Activated T-helper 1 cell treated with anti-CD3 and anti-CD28 coated beads, Interleukin-12 subunit alpha, Interleukin-12 subunit beta, Interleukin-2, Interleukin-4 antibody, amounts not matched to agents 30 ng/mL and 10 ng/mL and 1 ng/mL, durations not matched to agents 14 hours and 24 hours and 36 hours (primary cell): ENCODE measurements around the gene CD6. TPM values are rescaled to one million over a fixed set of nuclear protein-coding genes. Genes with fewer than 3 reads are reported as not detected.
"Not testable (repeated sequence)": the region's sequence is repeated elsewhere in the genome, so short reads cannot be mapped to it uniquely, and the experiment has no call there.

Source experiments
- DNase-seq: peaks from one replicate; pipeline ENCODE4 v3.0.0; 2021; ENCODE audit warnings: low spot score
- H3K27ac Mint-ChIP-seq: one replicate; pipeline ENCODE4 v1.8.0; 2021; ENCODE audit warnings: mild to moderate bottlenecking, mixed read lengths
- H3K27me3 Mint-ChIP-seq: one replicate; pipeline ENCODE4 v1.8.0; 2022; ENCODE audit warnings: mild to moderate bottlenecking, moderate library complexity, mixed read lengths; ENCODE audit not compliant: insufficient read depth
- H3K36me3 Mint-ChIP-seq: one replicate; pipeline ENCODE4 v1.8.0; 2021; ENCODE audit warnings: low read depth, mixed read lengths
- H3K4me1 Mint-ChIP-seq: one replicate; pipeline ENCODE4 v1.8.0; 2021; ENCODE audit warnings: low read depth, mixed read lengths
- H3K4me3 Mint-ChIP-seq: one replicate; pipeline ENCODE4 v1.8.0; 2021; ENCODE audit warnings: mild to moderate bottlenecking, moderate library complexity, mixed read lengths
- H3K9me3 Mint-ChIP-seq: one replicate; pipeline ENCODE4 v1.8.0; 2021; ENCODE audit warnings: mixed read lengths
- intact Hi-C: fragments of 100-400 bp; cut with micrococcal nuclease; formaldehyde crosslinking; loops from one replicate; pipeline ENCODE4 v1.15.1; 2024
- total RNA-seq: library from RNA; stranded (reverse); gene quantifications from 2 replicates; pipeline ENCODE4 v1.2.3, GENCODE V29; 2022

The CD6 gene
- total RNA-seq, 1 donor from 2014 or later: 411 TPM

DNA sequence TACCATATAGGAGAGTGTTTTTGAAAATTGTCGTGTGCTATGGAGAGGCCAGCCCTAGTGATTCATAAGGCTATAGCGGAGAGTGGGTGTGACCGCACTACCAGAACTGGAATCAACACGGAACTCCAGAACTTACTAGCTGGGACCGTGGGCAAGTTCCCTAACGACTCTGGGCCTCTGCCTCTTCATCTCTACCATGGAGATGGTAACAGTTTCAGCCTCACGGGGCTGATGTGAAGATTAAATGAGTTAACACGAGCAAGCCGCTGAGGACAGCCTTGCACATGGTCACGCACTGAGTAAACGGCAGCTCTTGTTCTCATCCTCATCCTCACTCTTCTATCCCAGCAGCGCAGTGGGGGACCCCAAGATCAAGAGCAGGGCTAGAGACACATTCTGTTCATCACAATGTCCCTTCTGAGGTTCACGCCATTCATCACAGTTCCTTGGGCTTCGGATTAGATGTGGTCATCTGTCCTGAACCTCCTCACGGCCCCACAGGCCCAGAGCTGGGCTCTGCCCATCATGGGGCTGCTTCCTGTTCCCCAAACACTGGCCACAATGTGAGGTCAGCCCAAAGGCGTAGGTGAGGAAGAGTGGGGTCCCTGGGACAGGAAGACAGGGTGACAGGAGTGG is 83.6 kb downstream of the CD6 start:
- Mint-ChIP-seq H3K4me3 (no peak overlapping the region), H3K36me3 (peaks cover 54% of the 10 kb centered on the region), H3K9me3 (peaks cover 3% of the 10 kb centered on the region), H3K27ac (peak overlapping the region; percentile 66), H3K27me3 (no peaks in the 10 kb centered on the region), H3K4me1 (peaks cover 72% of the 10 kb centered on the region)
- DNase-seq: no peak
- intact Hi-C loops: loop anchor here (1.0 kb wide), 2 partner anchors 13 to 29 kb away; no protein-coding TSS in a partner anchor

DNA sequence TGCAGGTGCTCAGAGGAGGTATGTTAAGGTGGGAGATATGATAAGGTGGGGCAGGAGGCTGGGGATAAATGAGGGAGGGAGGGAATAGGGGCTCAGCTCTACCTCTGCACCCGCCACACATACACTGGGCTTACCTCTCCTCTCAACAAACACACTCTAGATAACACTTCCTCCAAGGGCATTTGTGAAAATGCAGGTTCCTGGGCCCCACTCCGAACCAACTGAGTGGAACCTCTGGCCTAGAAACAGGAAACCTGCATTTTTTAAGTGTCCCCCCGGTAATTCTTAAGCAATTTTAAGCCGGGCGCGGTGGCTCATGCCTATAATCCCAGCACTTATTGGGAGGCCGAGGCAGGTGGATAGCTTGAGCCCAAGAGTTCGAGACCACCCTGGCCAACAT is 84.3 kb downstream of the CD6 start:
- H3K36me3 Mint-ChIP-seq: peaks cover 52% of the 10 kb centered on the region
- H3K4me3 Mint-ChIP-seq: peak overlapping the region; percentile 19
- intact Hi-C loops: no loop called here
- DNase-seq: no peak
- H3K4me1 Mint-ChIP-seq: peaks cover 73% of the 10 kb centered on the region
- peak overlapping the region; percentile 78 for H3K27ac Mint-ChIP-seq
- no peaks in the 10 kb centered on the region for H3K27me3 Mint-ChIP-seq
- peaks cover 3% of the 10 kb centered on the region for H3K9me3 Mint-ChIP-seq

GRCh38 chr11:61056571-61056970 is 85.1 kb downstream of the CD6 start:
- Mint-ChIP-seq H3K36me3 (peaks cover 49% of the 10 kb centered on the region), H3K4me3 (no peak overlapping the region), H3K27ac (no peak overlapping the region), H3K27me3 (no peaks in the 10 kb centered on the region), H3K4me1 (peaks cover 75% of the 10 kb centered on the region), H3K9me3 (no peaks in the 10 kb centered on the region)
- DNase-seq: no peak
- intact Hi-C loops: no loop called here

- Mint-ChIP-seq H3K4me1 (peaks cover 79% of the 10 kb centered on the region), H3K36me3 (peaks cover 53% of the 10 kb centered on the region), H3K9me3 (no peaks in the 10 kb centered on the region), H3K27ac (no peak overlapping the region), H3K27me3 (no peaks in the 10 kb centered on the region), H3K4me3 (no peak overlapping the region)
- intact Hi-C loops: no loop called here
- DNase-seq: no peak
These were observed 85.5 kb downstream of the CD6 start for GRCh38 chr11:61056981-61057380.

DNA sequence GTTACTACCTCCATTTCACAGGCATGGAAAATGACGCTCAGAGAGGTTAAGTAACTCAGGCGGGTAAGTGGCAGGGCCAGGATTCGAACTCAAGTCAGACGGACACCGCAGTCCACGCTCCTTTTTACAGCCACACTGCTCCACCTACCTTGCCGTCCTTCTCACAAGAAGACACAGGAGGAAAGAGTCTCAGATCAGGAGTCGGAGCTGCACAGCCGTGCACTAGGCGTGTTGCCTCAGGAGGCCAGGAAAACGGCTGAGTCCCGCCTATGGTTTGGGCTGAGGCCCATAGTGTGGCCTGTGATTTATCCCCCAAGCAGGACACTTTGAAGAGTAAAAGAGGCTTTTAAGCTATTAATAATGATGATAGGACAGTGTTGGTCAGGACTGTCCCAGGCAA is 86.1 kb downstream of the CD6 start:
- intact Hi-C loops: no loop called here

GRCh38 chr11:61058583-61059259 is 87.2 kb downstream of the CD6 start:
- peaks cover 57% of the 10 kb centered on the region for H3K36me3 Mint-ChIP-seq
- no peaks in the 10 kb centered on the region for H3K9me3 Mint-ChIP-seq
- peak overlapping the region; percentile 51 for H3K4me3 Mint-ChIP-seq
- no peaks in the 10 kb centered on the region for H3K27me3 Mint-ChIP-seq
- H3K27ac Mint-ChIP-seq: peak overlapping the region; percentile 75
- no peak for DNase-seq
- peaks cover 80% of the 10 kb centered on the region for H3K4me1 Mint-ChIP-seq
- intact Hi-C loops: no loop called here

More for the DNA sequence above, 86.1 kb downstream of the CD6 start:
- Mint-ChIP-seq H3K27ac (peak overlapping the region; percentile 26), H3K36me3 (peaks cover 57% of the 10 kb centered on the region), H3K4me3 (peak overlapping the region; percentile 3), H3K27me3 (no peaks in the 10 kb centered on the region), H3K9me3 (no peaks in the 10 kb centered on the region), H3K4me1 (peaks cover 80% of the 10 kb centered on the region)
- DNase-seq: no peak

- no peak for DNase-seq
- H3K4me1 Mint-ChIP-seq: peaks cover 75% of the 10 kb centered on the region
- no peak overlapping the region for H3K4me3 Mint-ChIP-seq
- peaks cover 55% of the 10 kb centered on the region for H3K36me3 Mint-ChIP-seq
- H3K27me3 Mint-ChIP-seq: no peaks in the 10 kb centered on the region
- no peaks in the 10 kb centered on the region for H3K9me3 Mint-ChIP-seq
- H3K27ac Mint-ChIP-seq: peak overlapping the region; percentile 55
- intact Hi-C loops: no loop called here
These were observed 87.8 kb downstream of the CD6 start for GRCh38 chr11:61059260-61059752.

GRCh38 chr11:61061081-61061826 is 89.8 kb downstream of the CD6 start:
- peak overlapping the region; percentile 88 for H3K27ac Mint-ChIP-seq
- H3K4me3 Mint-ChIP-seq: peak overlapping the region; percentile 70
- DNase-seq: peak; percentile 76
- H3K9me3 Mint-ChIP-seq: no peaks in the 10 kb centered on the region
- intact Hi-C loops: loop anchor here (1.0 to 5.0 kb wide), 17 partner anchors 10 to 211 kb away; partner anchors contain the start of gene VPS37C
- no peaks in the 10 kb centered on the region for H3K27me3 Mint-ChIP-seq
- peaks cover 77% of the 10 kb centered on the region for H3K4me1 Mint-ChIP-seq
- H3K36me3 Mint-ChIP-seq: peaks cover 62% of the 10 kb centered on the region

GRCh38 chr11:61062181-61062930 is 90.9 kb downstream of the CD6 start:
- H3K27me3 Mint-ChIP-seq: no peaks in the 10 kb centered on the region
- H3K4me3 Mint-ChIP-seq: peak overlapping the region; percentile 3
- peaks cover 63% of the 10 kb centered on the region for H3K36me3 Mint-ChIP-seq
- no peaks in the 10 kb centered on the region for H3K9me3 Mint-ChIP-seq
- H3K27ac Mint-ChIP-seq: peak overlapping the region; percentile 82
- intact Hi-C loops: loop anchor here (5.0 kb wide), 2 partner anchors 125 to 210 kb away; no protein-coding TSS in a partner anchor
- DNase-seq: no peak
- peaks cover 84% of the 10 kb centered on the region for H3K4me1 Mint-ChIP-seq

DNA sequence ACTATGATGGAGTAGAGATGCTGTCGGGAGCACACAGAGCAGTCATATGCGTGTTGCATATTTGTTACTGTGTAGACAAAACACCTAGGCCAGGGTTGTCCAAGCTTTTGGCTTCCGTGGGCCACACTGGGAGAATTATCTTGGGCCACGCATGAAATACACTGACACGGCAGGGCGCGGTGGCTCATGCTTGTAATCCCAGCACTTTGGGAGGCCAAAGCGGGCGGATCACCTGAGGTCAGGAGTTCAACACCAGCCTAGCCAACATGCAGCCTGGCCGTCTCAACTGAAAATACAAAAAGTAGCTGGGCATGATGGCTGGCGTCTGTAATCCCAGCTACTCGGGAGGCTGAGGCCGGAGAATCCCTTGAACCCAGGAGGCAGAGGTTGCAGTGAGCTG is 93.8 kb downstream of the CD6 start:
- DNase-seq, H3K27me3 Mint-ChIP-seq, intact Hi-C loops, H3K9me3 Mint-ChIP-seq: not testable (repeated sequence)
- Mint-ChIP-seq H3K4me3 (peak overlapping the region; percentile 65), H3K36me3 (peaks cover 62% of the 10 kb centered on the region), H3K4me1 (peaks cover 92% of the 10 kb centered on the region), H3K27ac (peak overlapping the region; percentile 88)

DNA sequence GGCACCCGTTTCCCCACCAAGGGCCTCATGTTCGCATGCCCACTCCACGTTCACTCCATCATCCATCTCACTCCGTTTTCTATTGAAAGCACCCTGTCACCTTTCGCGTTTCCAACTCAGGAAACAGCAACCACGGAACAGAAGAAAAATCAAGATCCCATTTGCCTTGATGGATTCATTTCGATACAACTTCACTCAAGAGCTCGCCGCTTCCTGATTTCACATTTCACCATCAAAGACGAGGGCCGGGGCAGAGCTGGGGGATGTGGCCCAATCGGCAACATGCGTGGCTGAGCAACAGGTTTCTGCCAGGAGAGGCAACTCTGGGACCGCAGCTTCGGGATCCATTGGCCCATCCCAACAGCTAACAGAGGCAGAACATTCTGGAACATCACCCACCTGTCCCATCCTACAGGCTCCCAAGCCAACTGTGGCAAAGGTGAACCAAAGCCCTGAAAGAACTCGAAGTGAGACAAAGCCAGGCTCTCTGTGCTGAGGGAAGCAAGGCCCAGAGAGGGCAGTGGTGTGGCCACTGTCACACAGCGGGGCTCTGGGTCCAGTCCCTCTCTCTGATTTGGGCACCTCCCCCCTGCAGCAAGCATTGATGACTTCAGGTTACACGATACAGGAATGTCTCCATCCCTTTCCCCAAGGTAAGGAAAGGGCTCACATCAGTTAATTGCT is 94.6 kb downstream of the CD6 start:
- no peaks in the 10 kb centered on the region for H3K27me3 Mint-ChIP-seq
- intact Hi-C loops: loop anchor here (1.0 kb wide), 1 partner anchor 26 kb away; no protein-coding TSS in a partner anchor
- peak overlapping the region; percentile 65 for H3K4me3 Mint-ChIP-seq
- H3K9me3 Mint-ChIP-seq: no peaks in the 10 kb centered on the region
- H3K36me3 Mint-ChIP-seq: peaks cover 65% of the 10 kb centered on the region
- peak; percentile 46 for DNase-seq
- H3K27ac Mint-ChIP-seq: peak overlapping the region; percentile 88
- H3K4me1 Mint-ChIP-seq: peaks cover 92% of the 10 kb centered on the region

DNA sequence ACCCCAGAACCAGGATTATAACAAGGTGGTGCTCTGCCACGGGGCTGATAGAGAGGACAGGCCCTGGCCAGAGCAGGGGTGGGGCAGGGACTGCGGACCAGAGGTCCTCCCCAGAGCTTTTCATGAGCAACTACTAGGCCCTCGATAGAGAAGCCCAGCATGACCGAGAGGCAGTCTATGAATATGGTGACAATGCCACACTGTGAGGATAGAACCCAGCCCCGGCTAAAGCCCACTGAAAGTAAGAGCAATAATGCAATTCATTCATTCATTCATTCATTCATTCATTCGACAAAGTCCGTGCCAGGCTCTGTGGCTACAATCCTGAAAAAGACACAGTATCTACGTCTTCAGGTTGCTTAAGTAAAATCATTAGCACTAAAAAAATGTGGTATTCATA is 95.2 kb downstream of the CD6 start:
- peaks cover 94% of the 10 kb centered on the region for H3K4me1 Mint-ChIP-seq
- intact Hi-C loops: loop anchor here (1.0 kb wide), 2 partner anchors 10 to 26 kb away; no protein-coding TSS in a partner anchor
- no peaks in the 10 kb centered on the region for H3K27me3 Mint-ChIP-seq
- no peaks in the 10 kb centered on the region for H3K9me3 Mint-ChIP-seq
- no peak for DNase-seq
- H3K27ac Mint-ChIP-seq: no peak overlapping the region
- peaks cover 69% of the 10 kb centered on the region for H3K36me3 Mint-ChIP-seq
- no peak overlapping the region for H3K4me3 Mint-ChIP-seq
